Measurements from ENCODE around the gene RPL22. TPM values are rescaled to one million over a fixed set of nuclear protein-coding genes. Genes with fewer than 3 reads are reported as not detected.

RPL22 gene
- total RNA-seq, 1 donor, result 169 TPM

- H3K4me3 ChIP-seq (ENCODE audit: low read depth, low read length), result no peak overlapping the region
- TF ChIP-seq, protein P1, sequence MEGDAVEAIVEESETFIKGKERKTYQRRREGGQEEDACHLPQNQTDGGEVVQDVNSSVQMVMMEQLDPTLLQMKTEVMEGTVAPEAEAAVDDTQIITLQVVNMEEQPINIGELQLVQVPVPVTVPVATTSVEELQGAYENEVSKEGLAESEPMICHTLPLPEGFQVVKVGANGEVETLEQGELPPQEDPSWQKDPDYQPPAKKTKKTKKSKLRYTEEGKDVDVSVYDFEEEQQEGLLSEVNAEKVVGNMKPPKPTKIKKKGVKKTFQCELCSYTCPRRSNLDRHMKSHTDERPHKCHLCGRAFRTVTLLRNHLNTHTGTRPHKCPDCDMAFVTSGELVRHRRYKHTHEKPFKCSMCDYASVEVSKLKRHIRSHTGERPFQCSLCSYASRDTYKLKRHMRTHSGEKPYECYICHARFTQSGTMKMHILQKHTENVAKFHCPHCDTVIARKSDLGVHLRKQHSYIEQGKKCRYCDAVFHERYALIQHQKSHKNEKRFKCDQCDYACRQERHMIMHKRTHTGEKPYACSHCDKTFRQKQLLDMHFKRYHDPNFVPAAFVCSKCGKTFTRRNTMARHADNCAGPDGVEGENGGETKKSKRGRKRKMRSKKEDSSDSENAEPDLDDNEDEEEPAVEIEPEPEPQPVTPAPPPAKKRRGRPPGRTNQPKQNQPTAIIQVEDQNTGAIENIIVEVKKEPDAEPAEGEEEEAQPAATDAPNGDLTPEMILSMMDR (IDR thresholded peaks at IDR 0.05; ENCODE audit: insufficient read depth, low read length), result no peak
Measured at GRCh38 chr1:6145864-6146410, 53.5 kb downstream of the RPL22 start.

DNA sequence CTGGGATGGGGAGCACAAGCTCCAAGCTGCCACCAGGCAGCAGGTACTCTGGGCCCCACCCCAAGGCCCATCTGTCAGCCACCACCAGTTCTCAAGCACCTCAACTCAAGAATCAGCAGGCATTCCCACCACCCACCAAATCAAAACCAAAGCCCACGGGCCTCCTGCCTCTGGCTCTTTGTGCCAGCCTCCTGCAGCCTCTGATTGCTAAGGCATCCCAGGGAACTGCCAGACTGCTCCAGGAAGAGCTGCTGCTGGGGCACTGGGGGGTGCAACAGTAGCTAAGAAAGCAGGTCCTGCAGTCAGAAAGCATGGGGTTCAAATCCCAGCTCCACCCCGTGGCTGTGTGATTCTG is 54.0 kb downstream of the RPL22 start:
- no peak for DNase-seq (ENCODE audit: low read depth)
- H3K4me3 ChIP-seq (ENCODE audit: low read depth, low read length), result no peak overlapping the region
- TF ChIP-seq, protein P1 (IDR thresholded peaks at IDR 0.05; ENCODE audit: insufficient read depth, low read length), result no peak

More at GRCh38 chr1:6145864-6146410, 53.5 kb downstream of the RPL22 start:
- DNase-seq (ENCODE audit: low read depth), result no peak

DNA sequence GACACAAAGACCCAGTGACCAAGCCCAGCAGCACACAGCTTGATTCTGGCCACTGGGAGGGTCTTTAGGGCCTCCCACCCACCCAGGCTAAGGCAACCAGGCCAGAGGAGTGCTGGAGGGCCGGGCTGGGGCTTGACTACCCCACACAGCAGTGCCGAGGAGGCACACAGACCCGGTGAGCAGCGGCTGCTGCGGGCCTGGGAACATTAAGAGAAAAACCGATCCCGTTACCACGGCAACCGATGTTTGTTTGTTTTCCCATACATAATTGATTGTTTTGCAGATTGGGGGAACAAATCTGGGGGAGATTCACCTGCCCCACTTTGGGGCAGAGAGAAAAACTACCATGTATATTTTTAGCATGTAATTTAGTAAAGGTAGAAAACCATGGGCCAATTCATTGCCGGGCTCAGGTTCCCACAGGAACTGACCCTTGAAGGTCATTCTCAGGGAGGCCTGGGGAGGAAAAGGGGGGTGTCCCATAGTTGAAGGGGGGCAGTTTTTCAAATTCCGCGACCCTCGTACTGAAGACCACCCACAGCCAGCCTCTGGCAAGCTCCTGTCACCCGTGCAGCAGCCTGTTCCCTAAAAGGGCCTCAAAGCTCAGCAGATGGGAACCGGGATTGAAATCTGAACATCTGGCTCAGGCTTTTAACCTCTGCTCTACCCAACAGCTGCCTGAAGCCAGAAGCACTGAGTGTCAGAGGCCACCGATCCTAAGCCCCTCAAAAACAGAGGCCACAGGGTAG is 54.6 kb downstream of the RPL22 start:
- H3K4me3 ChIP-seq (ENCODE audit: low read depth, low read length), result no peak overlapping the region
- TF ChIP-seq, protein P1 (IDR thresholded peaks at IDR 0.05; ENCODE audit: insufficient read depth, low read length), result no peak
- DNase-seq (ENCODE audit: low read depth), result no peak

- TF ChIP-seq, protein P1 (IDR thresholded peaks at IDR 0.05; ENCODE audit: insufficient read depth, low read length), result no peak
- DNase-seq (ENCODE audit: low read depth), result no peak
- no peak overlapping the region for H3K4me3 ChIP-seq (ENCODE audit: low read depth, low read length)
Measured at GRCh38 chr1:6144175-6144574, 55.2 kb downstream of the RPL22 start.

GRCh38 chr1:6143395-6143794 is 56.0 kb downstream of the RPL22 start:
- DNase-seq (ENCODE audit: low read depth), result no peak
- TF ChIP-seq, protein P1 (IDR thresholded peaks at IDR 0.05; ENCODE audit: insufficient read depth, low read length), result no peak
- no peak overlapping the region for H3K4me3 ChIP-seq (ENCODE audit: low read depth, low read length)

DNA sequence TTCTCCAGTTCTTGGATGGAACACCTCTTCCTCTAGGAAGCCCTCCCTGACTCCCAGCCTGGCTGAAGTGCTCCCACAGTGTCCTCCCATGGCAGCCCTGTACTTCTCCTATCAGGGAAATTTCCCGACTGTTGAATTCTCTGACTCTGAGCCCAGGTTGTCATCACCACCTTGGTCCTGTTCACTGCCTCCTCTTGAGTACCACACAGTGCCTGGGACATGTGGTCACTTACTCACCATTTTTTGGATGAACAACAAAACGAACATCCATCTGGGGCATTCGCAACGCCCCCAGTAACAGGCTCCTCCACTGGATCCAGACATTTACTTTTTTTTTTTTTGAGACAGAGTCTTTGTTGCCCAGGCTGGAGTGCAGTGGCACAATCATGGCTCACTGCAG is 56.7 kb downstream of the RPL22 start:
- no peak for DNase-seq (ENCODE audit: low read depth)
- TF ChIP-seq, protein P1 (IDR thresholded peaks at IDR 0.05; ENCODE audit: insufficient read depth, low read length), result no peak
- no peak overlapping the region for H3K4me3 ChIP-seq (ENCODE audit: low read depth, low read length)
